Testis (tissue), 3 donors: ENCODE results near the gene CC2D1A. TPM values are rescaled to one million over a fixed set of nuclear protein-coding genes. Genes with fewer than 3 reads are reported as not detected.

Source experiments
- DNase-seq: peaks from one replicate; pipeline ENCODE4 v3.0.0-alpha.2; 2019
- H3K27ac ChIP-seq, 2 donors: fragments of 200-600 bp; sonication (generic); one replicate each; pipeline ENCODE4 v1.5.1; 2019
- H3K27me3 ChIP-seq: fragments of 200-600 bp; sonication (generic); one replicate; pipeline ENCODE4 v1.5.1; 2019
- H3K36me3 ChIP-seq: fragments of 200-600 bp; sonication (generic); one replicate; pipeline ENCODE4 v1.5.1; 2017; ENCODE audit warnings: low read depth; ENCODE audit errors: missing control alignments
- H3K4me1 ChIP-seq: fragments of 200-600 bp; sonication (generic); one replicate; pipeline ENCODE4 v1.5.1; 2019
- H3K4me3 ChIP-seq, 2 donors: fragments of 200-600 bp; sonication (generic); one replicate each; pipeline ENCODE4 v1.5.1; 2017 to 2019
- H3K9me3 ChIP-seq: fragments of 200-600 bp; sonication (generic); one replicate; pipeline ENCODE4 v1.5.1; 2017
- POLR2A ChIP-seq: fragments of 450-650 bp; IDR thresholded peaks from one replicate; pipeline ENCODE4 v1.6.1; 2017; ENCODE audit warnings: antibody characterized with exemption, mild to moderate bottlenecking, moderate library complexity
- WGBS, 2 donors: methylation state at CpG; one replicate each; pipeline ENCODE4 v1.1.5; 2018; 5-methylcytosine and 5-hydroxymethylcytosine counted together
- intact Hi-C: fragments of 100-400 bp; cut with DNase I; formaldehyde crosslinking; loops from one replicate; pipeline ENCODE4 v1.15.1; 2023; ENCODE audit warnings: low total_unique reads
- polyA plus RNA-seq: library from polyadenylated mRNA; stranded (reverse); fragments of 350-450 nt; fragmentation: Illumina TruSeq; extraction: RNeasy Lipid Tissue Mini Kit (QIAGEN cat#74804); gene quantifications from one replicate; pipeline ENCODE4 v1.2.3, GENCODE V29; 2014; ENCODE audit warnings: low read depth, low replicate concordance; ENCODE audit not compliant: insufficient read depth
- total RNA-seq, 2 donors: library from RNA; depleted of rRNA; stranded (reverse); fragments of >200 nt; gene quantifications; one replicate each; pipeline ENCODE4 v1.2.3, GENCODE V29; 2016
- TF ChIP-seq, protein P1 (sequence below), 3 experiments: fragments of 450-650 bp in 2 of 3; fragments of 200-600 bp in 1 of 3; sonication (generic) in 1 of 3; IDR thresholded peaks; one replicate each; pipeline ENCODE4 v1.5.1; 2016 to 2019; ENCODE audit warnings: antibody characterized with exemption in 3 of 3, mild to moderate bottlenecking in 2 of 3, moderate library complexity in 1 of 3

CC2D1A gene
- total and polyA plus RNA-seq, 3 donors from 2014 or later = 31.0 to 62.7 (median 56.6) TPM

DNA sequence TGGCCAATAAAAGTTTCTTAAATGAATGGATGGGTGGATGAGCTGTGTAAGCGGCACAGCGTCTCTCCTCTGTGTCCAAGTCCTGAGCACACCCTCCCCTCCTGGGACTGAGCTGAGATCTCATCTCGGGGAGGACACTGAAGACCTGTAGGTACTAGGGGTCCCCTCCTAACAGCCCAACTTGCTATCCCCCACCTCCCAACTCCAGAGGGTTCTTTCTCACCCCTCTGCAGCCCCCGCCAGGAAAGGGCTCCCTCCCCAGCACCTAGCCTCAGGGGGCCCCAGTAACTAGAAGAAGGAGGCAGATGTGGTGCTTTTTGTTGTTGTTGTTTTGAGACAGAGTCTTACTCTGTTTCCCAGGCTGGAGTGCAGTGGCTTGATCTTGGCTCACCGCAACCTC, 30.2 kb upstream of the CC2D1A start:
- Histone ChIP-seq H3K27ac (no peak overlapping the region), H3K36me3 (no peaks in the 10 kb centered on the region), H3K4me1 (peaks cover 25% of the 10 kb centered on the region), H3K4me3 (no peak overlapping the region), H3K27me3 (no peaks in the 10 kb centered on the region), H3K9me3 (no peaks in the 10 kb centered on the region)
- no peak for DNase-seq
- intact Hi-C loops = loop anchor here (10.0 kb wide), 1 partner anchor 281 kb away; no protein-coding TSS in a partner anchor
- no peak for TF ChIP-seq POLR2A
- TF ChIP-seq, protein P1, sequence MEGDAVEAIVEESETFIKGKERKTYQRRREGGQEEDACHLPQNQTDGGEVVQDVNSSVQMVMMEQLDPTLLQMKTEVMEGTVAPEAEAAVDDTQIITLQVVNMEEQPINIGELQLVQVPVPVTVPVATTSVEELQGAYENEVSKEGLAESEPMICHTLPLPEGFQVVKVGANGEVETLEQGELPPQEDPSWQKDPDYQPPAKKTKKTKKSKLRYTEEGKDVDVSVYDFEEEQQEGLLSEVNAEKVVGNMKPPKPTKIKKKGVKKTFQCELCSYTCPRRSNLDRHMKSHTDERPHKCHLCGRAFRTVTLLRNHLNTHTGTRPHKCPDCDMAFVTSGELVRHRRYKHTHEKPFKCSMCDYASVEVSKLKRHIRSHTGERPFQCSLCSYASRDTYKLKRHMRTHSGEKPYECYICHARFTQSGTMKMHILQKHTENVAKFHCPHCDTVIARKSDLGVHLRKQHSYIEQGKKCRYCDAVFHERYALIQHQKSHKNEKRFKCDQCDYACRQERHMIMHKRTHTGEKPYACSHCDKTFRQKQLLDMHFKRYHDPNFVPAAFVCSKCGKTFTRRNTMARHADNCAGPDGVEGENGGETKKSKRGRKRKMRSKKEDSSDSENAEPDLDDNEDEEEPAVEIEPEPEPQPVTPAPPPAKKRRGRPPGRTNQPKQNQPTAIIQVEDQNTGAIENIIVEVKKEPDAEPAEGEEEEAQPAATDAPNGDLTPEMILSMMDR (IDR thresholded peaks at IDR 0.05) = no peak
- 94 to 97% methylated on average over 2 to 5 of the region's 5 CpGs for WGBS, 2 donors

DNA sequence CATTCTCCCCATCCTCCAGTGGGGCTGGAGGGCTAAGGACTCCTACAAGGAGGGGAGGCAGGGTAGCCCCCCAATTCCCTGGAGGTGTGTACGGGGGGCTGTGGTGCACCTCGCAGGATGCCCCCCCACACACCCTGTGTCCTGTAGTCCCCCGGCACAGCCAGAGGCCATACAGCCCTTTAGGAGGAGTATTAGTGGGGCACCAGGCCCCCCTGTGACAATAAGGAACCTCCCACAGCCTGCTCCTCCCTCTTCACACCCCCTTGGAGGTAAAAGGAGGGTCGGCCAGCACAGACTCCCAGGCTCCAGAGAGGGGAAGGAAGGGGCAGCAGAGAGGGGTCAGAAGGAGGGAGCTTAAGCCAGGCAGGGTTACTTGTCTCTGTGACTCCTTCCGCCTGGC, 29.2 kb upstream of the CC2D1A start, which contains the start of gene NANOS3:
Gene NANOS3 (plus strand): TSS at position 301 of the 400 bp plus-strand sequence. CDS start 115 bp downstream, outside the sequence.
- Histone ChIP-seq H3K9me3 (no peaks in the 10 kb centered on the region), H3K27ac (no peak within 1 kb of the TSS), H3K4me1 (peaks cover 35% of the 10 kb centered on the region), H3K36me3 (no peaks in the 10 kb centered on the region), H3K4me3 (no peak within 1 kb of the TSS), H3K27me3 (no peaks in the 10 kb centered on the region)
- intact Hi-C loops = loop anchor here (10.0 kb wide), 1 partner anchor 282 kb away; no protein-coding TSS in a partner anchor
- TF ChIP-seq, protein P1 (IDR thresholded peaks at IDR 0.05) = no peak
- WGBS, 2 donors = 38 to 52% methylated on average over 2 to 5 of the region's 5 CpGs
- no peak for DNase-seq

DNA sequence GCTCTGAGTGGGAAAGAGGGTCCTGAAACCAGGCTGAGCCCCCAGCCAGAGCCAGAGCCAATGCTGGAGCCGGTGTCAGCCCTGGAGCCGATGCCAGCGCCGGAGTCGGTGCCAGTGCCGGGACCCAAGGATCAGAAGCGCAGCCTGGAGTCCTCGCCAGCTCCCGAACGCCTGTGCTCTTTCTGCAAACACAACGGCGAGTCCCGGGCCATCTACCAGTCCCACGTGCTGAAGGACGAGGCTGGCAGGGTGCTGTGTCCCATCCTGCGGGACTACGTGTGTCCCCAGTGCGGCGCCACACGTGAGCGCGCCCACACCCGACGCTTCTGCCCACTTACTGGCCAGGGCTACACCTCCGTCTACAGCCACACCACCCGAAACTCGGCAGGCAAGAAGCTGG, 28.7 kb upstream of the CC2D1A start:
- intact Hi-C loops = loop anchor here (10.0 kb wide), 1 partner anchor 283 kb away; no protein-coding TSS in a partner anchor
- Histone ChIP-seq H3K9me3 (no peaks in the 10 kb centered on the region), H3K27ac (no peak overlapping the region), H3K4me3 (no peak overlapping the region), H3K27me3 (no peaks in the 10 kb centered on the region), H3K36me3 (no peaks in the 10 kb centered on the region), H3K4me1 (peaks cover 39% of the 10 kb centered on the region)
- DNase-seq = no peak
- 90 to 91% methylated on average over 19 to 25 of the region's 27 CpGs for WGBS, 2 donors
- TF ChIP-seq, protein P1 (IDR thresholded peaks at IDR 0.05) = no peak
- TF ChIP-seq POLR2A = no peak

DNA sequence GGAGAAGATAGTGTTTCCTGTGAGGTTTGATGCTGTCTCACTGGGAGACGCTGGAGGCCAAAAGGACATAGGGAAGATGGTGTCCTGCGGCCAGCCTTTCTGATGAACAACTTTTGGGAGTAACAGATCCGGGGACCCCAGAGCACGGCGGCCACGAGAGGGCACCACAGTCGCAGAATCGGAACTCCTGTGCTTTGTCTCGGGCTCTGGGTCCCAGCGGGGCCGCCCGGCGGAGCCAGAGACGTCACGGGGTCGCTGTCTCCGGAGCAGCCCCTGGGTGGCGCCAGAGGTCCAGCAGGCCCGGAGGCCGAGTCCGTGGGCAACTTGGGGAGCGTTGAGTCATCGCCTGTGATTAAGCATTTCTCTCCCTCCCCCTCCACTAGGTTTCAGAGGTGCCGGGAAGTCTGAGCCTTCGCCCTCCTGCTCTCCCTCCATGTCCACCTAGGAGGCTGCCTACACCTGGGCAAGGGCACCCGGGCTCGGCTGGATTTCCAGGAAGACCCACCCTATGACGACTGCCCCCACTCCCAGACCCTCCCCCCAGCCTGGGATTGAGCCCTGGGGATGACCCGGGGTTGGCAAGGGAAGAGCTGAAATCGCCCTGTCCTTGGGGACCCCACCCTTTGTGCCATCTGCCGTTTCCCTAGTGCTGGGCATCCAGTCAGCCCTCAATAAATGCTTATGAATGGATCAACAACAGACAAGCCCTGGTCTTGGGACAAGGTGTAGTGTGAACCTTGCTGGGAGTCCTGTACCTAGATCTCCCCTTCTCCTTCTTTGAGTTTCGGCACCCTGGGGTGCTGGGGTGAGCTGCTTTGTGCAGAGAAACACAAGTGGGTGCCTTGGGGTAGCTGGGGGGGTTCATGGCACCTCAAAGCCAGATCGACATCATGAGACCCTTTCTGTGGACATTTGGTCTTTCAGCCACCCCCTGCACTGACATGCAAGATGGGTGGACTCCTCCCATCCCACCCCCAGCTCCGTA, 25.6 kb upstream of the CC2D1A start:
- no peaks in the 10 kb centered on the region for H3K36me3 ChIP-seq
- peak overlapping the region; percentile 76 to 87 for H3K27ac ChIP-seq
- H3K4me3 ChIP-seq = no peak overlapping the region
- peaks cover 50% of the 10 kb centered on the region for H3K4me1 ChIP-seq
- WGBS, 2 donors = 22 to 25% methylated on average over 14 to 34 of the region's 34 CpGs
- intact Hi-C loops = loop anchor here (10.0 kb wide), 1 partner anchor 194 kb away; the partner anchor contains the start of gene MISP3
- no peaks in the 10 kb centered on the region for H3K27me3 ChIP-seq
- H3K9me3 ChIP-seq = no peaks in the 10 kb centered on the region
- TF ChIP-seq, protein P1 (IDR thresholded peaks at IDR 0.05) = peak; percentile 95 to 99 (median 99)
- no peak for TF ChIP-seq POLR2A
- peak; percentile 98 for DNase-seq
